PC-9 (cell line): ENCODE measurements around the gene LYRM2. TPM values are rescaled to one million over a fixed set of nuclear protein-coding genes. Genes with fewer than 3 reads are reported as not detected.
"Not testable (repeated sequence)": the region's sequence is repeated elsewhere in the genome, so short reads cannot be mapped to it uniquely, and the experiment has no call there.

Experiments
- BruUV-seq: library from RNA; stranded (reverse); fragments of 400-500 nt; replicated peaks from 2 replicates; lab custom pipeline; 2021; lab: Mats Ljungman, UMichigan
- CTCF ChIA-PET: fragments of 300-600 bp; sonication (Branson Sonifier 250); formaldehyde crosslinking; loops from one replicate; lab custom pipeline; 2022; ENCODE audit warnings: antibody characterized with exemption; lab: Charles Lee
- POLR2A ChIA-PET: fragments of 300-600 bp; sonication (Branson Sonifier 250); formaldehyde crosslinking; loops from one replicate; lab custom pipeline; 2022; ENCODE audit warnings: antibody characterized with exemption; ENCODE audit not compliant: unreplicated experiment; lab: Charles Lee
- DNase-seq, 2 experiments: peaks; one replicate each; pipeline versions ENCODE4 v3.0.0 to v3.0.0-alpha.2; 2015 to 2022; ENCODE audit warnings: mixed read lengths in 1 of 2
- H2AFZ ChIP-seq: fragments of 200-600 bp; sonication (generic); 2 replicates; pipeline ENCODE4 v1.8.1; 2017; ENCODE audit warnings: antibody characterized with exemption
- H3F3A ChIP-seq: fragments of 200-600 bp; sonication (generic); 2 replicates; pipeline ENCODE4 v1.8.1; 2017; ENCODE audit warnings: antibody characterized with exemption, mild to moderate bottlenecking, low read depth; ENCODE audit not compliant: insufficient read depth
- H3K27ac ChIP-seq: fragments of 200-600 bp; sonication (generic); 2 replicates; pipeline ENCODE4 v1.6.1; 2016; ENCODE audit warnings: mixed run types
- H3K27me3 ChIP-seq: fragments of 200-600 bp; sonication (generic); 2 replicates; pipeline ENCODE4 v1.6.1; 2016; ENCODE audit warnings: low read depth, mixed run types; ENCODE audit not compliant: insufficient read depth
- H3K36me3 ChIP-seq: fragments of 200-600 bp; sonication (generic); 2 replicates; pipeline ENCODE4 v1.6.1; 2016; ENCODE audit warnings: low read depth, mixed run types
- H3K4me1 ChIP-seq: fragments of 200-600 bp; sonication (generic); replicated peaks from 2 replicates; pipeline ENCODE4 v1.6.1; 2016; ENCODE audit warnings: mixed run types; ENCODE audit not compliant: insufficient read depth
- H3K4me2 ChIP-seq: fragments of 200-600 bp; sonication (generic); 2 replicates; pipeline ENCODE4 v1.6.1; 2017; ENCODE audit warnings: mixed run types
- H3K4me3 ChIP-seq: fragments of 200-600 bp; sonication (generic); 2 replicates; pipeline ENCODE4 v1.6.1; 2016; ENCODE audit warnings: mixed run types
- H3K79me2 ChIP-seq: fragments of 200-600 bp; sonication (generic); 2 replicates; pipeline ENCODE4 v1.6.1; 2017; ENCODE audit warnings: low read depth, mixed run types
- H3K9me2 ChIP-seq: fragments of 200-600 bp; sonication (generic); 2 replicates; pipeline ENCODE4 v1.8.1; 2017; ENCODE audit warnings: mild to moderate bottlenecking; ENCODE audit not compliant: insufficient read depth
- H3K9me3 ChIP-seq: fragments of 200-600 bp; sonication (generic); 2 replicates; pipeline ENCODE4 v1.8.1; 2016; ENCODE audit warnings: low read depth; ENCODE audit not compliant: insufficient read depth
- H4K20me1 ChIP-seq: fragments of 200-600 bp; sonication (generic); 2 replicates; pipeline ENCODE4 v1.8.1; 2017; ENCODE audit not compliant: insufficient read depth
- CTCF ChIP-seq: fragments of 200-600 bp; sonication (generic); conservative IDR thresholded peaks from 2 replicates; pipeline ENCODE4 v1.6.1; 2017; ENCODE audit warnings: mixed run types, antibody characterized with exemption, mild to moderate bottlenecking, moderate library complexity
- EZH2 ChIP-seq: fragments of 200-600 bp; sonication (generic); IDR thresholded peaks from 2 replicates; pipeline ENCODE4 v1.8.0; 2017; ENCODE audit warnings: antibody characterized with exemption, low read depth
- intact Hi-C: fragments of 100-400 bp; cut with micrococcal nuclease; formaldehyde crosslinking; loops from one replicate; pipeline ENCODE4 v1.10.0; 2022; ENCODE audit not compliant: unreplicated experiment
- total RNA-seq: library from RNA; stranded (reverse); gene quantifications from 2 replicates; pipeline ENCODE4 v1.2.3, GENCODE V29; 2021

The LYRM2 gene
- total RNA-seq, 1 experiment from 2014 or later = 24.2 TPM

DNA sequence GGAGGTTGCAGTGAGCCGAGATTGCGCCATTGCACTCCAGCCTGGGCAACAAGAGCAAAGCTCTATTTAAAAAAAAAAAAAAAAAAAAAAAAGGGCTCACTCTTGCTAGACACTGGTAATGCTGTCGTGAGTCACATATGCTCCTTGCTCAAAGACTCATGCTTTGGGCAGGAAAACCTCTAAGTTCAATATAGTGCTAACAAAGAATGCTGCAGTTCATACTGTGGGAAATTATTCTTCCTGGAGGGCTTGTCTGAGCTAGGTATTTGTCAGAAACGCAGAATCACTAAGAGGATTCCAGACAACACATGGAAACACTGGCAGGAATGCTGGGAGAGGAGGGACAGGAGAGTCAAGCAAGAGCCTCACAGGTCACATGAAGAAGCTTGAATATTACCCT lies 2.3 kb upstream of the LYRM2 start:
- BruUV-seq = no TSS peak
- ChIA-PET CTCF (no interaction called here), POLR2A (no interaction called here)
- TF ChIP-seq CTCF (no peak), EZH2 (no peak)
- no peaks in the 10 kb centered on the region; the same call in 1 of the 2 replicates for H3K36me3 ChIP-seq
- intact Hi-C loops = no loop called here
- no peak overlapping the region for H2AFZ ChIP-seq
- peaks cover 20% of the 10 kb centered on the region for H3K4me1 ChIP-seq
- no peaks in the 10 kb centered on the region for H3K27me3 ChIP-seq
- H3K27ac ChIP-seq = no peak overlapping the region
- no peaks in the 10 kb centered on the region for H3K9me3 ChIP-seq
- no peaks in the 10 kb centered on the region for H4K20me1 ChIP-seq
- DNase-seq = no peak
- peaks cover 17% of the 10 kb centered on the region for H3K79me2 ChIP-seq
- no peak overlapping the region for H3K4me3 ChIP-seq
- no peak overlapping the region for H3K4me2 ChIP-seq
- H3K9me2 ChIP-seq = no peaks in the 10 kb centered on the region
- peaks cover 6% of the 10 kb centered on the region; the same call in 1 of the 2 replicates for H3F3A ChIP-seq

DNA sequence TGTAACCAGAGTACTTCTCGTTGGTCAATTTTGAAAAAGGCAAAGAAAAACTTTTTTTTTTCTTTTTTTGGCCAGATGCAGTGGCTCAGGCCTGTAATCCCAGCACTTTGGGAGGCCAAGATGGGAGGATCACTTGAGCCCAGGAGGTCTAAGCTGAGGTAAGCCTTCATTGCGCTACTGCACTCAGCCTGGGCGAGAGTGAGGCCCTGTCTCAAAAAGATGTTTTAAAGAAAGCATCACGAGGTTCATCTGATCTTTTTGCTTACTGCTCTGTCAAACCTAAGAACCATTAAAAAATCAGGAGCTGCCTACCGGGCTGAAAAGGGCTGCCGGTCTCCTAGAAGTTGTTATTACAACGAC lies 607 bp downstream of the LYRM2 start:
- H3K79me2 ChIP-seq = peaks cover 17% of the 10 kb centered on the region
- TF ChIP-seq CTCF (no peak), EZH2 (no peak)
- peak overlapping the region; percentile 59 for H3K27ac ChIP-seq
- H3K27me3 ChIP-seq = no peaks in the 10 kb centered on the region
- no peaks in the 10 kb centered on the region for H3K9me2 ChIP-seq
- BruUV-seq = TSS peak; percentile 56
- H3K36me3 ChIP-seq = no peaks in the 10 kb centered on the region; the same call in 1 of the 2 replicates
- no peak for DNase-seq
- H3F3A ChIP-seq = peaks cover 6% of the 10 kb centered on the region; the same call in 1 of the 2 replicates
- ChIA-PET CTCF (interaction anchor here (1.2 kb wide), 1 partner anchor 182 kb away, joined by 5 read pairs; no protein-coding TSS in a partner anchor), POLR2A (interaction anchor here (0.5 to 1.3 kb wide), 3 partner anchors 340 to 686 kb away, joined by 5 to 7 read pairs (median 6); no protein-coding TSS in a partner anchor)
- H2AFZ ChIP-seq = peak overlapping the region; percentile 84
- peak overlapping the region; percentile 99 for H3K4me2 ChIP-seq
- intact Hi-C loops = no loop called here
- H3K4me3 ChIP-seq = peak overlapping the region; percentile 93
- peaks cover 13% of the 10 kb centered on the region; the same call in 1 of the 2 replicates for H3K4me1 ChIP-seq
- H3K9me3 ChIP-seq = no peaks in the 10 kb centered on the region
- H4K20me1 ChIP-seq = no peaks in the 10 kb centered on the region

- H3F3A ChIP-seq, H3K9me2 ChIP-seq, BruUV-seq, H3K36me3 ChIP-seq, H3K27ac ChIP-seq, H3K4me3 ChIP-seq, DNase-seq, H4K20me1 ChIP-seq, CTCF ChIA-PET, H3K9me3 ChIP-seq, H3K4me2 ChIP-seq, intact Hi-C loops, H2AFZ ChIP-seq, H3K27me3 ChIP-seq: not testable (repeated sequence)
- peaks cover 13% of the 10 kb centered on the region; the same call in 1 of the 2 replicates for H3K4me1 ChIP-seq
- POLR2A ChIA-PET = interaction anchor here (0.7 kb wide), 1 partner anchor 556 kb away, joined by 8 read pairs; the partner anchor contains the start of gene PNRC1
- peaks cover 17% of the 10 kb centered on the region for H3K79me2 ChIP-seq
Observed at GRCh38 chr6:89636412-89636811, 2.1 kb downstream of the LYRM2 start.

DNA sequence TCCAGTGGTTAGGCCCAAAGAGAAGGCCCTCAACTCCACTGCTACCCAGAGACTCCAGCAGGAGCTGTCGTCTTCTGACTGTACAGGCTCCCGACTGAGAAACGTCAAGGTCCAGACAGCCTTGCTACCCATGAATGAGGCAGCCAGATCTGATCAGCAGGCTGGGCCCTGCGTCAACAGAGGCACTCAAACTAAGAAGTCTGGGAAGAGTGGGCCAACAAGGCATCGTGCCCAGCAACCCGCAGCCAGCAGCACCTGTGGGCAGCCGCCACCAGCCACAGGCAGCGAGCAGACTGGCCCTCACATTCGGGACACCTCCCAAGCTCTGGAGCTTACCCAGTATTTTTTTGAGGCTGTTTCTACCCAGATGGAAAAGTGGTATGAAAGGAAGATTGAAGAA lies 8.1 kb downstream of the LYRM2 start:
- H2AFZ ChIP-seq = no peak overlapping the region
- H3K27ac ChIP-seq = no peak overlapping the region
- H3K27me3 ChIP-seq = no peaks in the 10 kb centered on the region
- H3K9me3 ChIP-seq = no peaks in the 10 kb centered on the region
- H3K9me2 ChIP-seq = no peaks in the 10 kb centered on the region
- DNase-seq = no peak
- POLR2A ChIA-PET = no interaction called here
- H3K4me3 ChIP-seq = no peak overlapping the region
- no peak overlapping the region for H3K4me2 ChIP-seq
- no peak for TF ChIP-seq EZH2
- no peak for TF ChIP-seq CTCF
- H4K20me1 ChIP-seq = no peaks in the 10 kb centered on the region
- CTCF ChIA-PET = no interaction called here
- no TSS peak for BruUV-seq
- H3F3A ChIP-seq = no peaks in the 10 kb centered on the region
- intact Hi-C loops = no loop called here
- no peaks in the 10 kb centered on the region for H3K4me1 ChIP-seq
- H3K79me2 ChIP-seq = no peaks in the 10 kb centered on the region
- H3K36me3 ChIP-seq = no peaks in the 10 kb centered on the region
